GM21825 (cell line): ENCODE results near the gene CRTC1.
A peak's percentile ranks its signal among the peaks of the same experiment; 100 is the strongest.

ENCODE experiments used
- ATAC-seq: cut with Tn5 transposase; IDR thresholded peaks from one replicate; pipeline ENCODE4 v1.9.1; 2021; ENCODE audit warnings: mild to moderate bottlenecking, moderate library complexity; ENCODE audit not compliant: unreplicated experiment

Gene CRTC1

GRCh38 chr19:18683109-18683957, at the start of gene CRTC1:
CRTC1 (plus strand) TSS chr19:18683680; CDS start chr19:18683703, 23 bp downstream.
- ATAC-seq, result peak; percentile 60

GRCh38 chr19:18634612-18635297, 48.7 kb upstream of the CRTC1 start:
- ATAC-seq, result no peak

- ATAC-seq, result no peak
Measured at GRCh38 chr19:18635831-18636182, 47.7 kb upstream of the CRTC1 start.

GRCh38 chr19:18636183-18636968, 47.1 kb upstream of the CRTC1 start:
- peak; percentile 81 for ATAC-seq

- ATAC-seq, result no peak
Measured at GRCh38 chr19:18636969-18637629, 46.4 kb upstream of the CRTC1 start, which contains the start of gene KLHL26. KLHL26 (plus strand) TSS chr19:18637028; CDS start chr19:18637055, 27 bp downstream.

- ATAC-seq, result no peak
Measured at GRCh38 chr19:18637673-18638630, 45.5 kb upstream of the CRTC1 start.

- no peak for ATAC-seq
Measured at GRCh38 chr19:18639706-18640243, 43.7 kb upstream of the CRTC1 start.

- ATAC-seq, result no peak
Measured at GRCh38 chr19:18644196-18645034, 39.1 kb upstream of the CRTC1 start.

- no peak for ATAC-seq
Measured at GRCh38 chr19:18645035-18645511, 38.4 kb upstream of the CRTC1 start.

- no peak for ATAC-seq
Measured at GRCh38 chr19:18646535-18647370, 36.7 kb upstream of the CRTC1 start.

GRCh38 chr19:18647371-18647767, 36.1 kb upstream of the CRTC1 start:
- ATAC-seq, result no peak

GRCh38 chr19:18647807-18648206, 35.7 kb upstream of the CRTC1 start:
- ATAC-seq, result no peak

GRCh38 chr19:18648973-18649315, 34.5 kb upstream of the CRTC1 start:
- no peak for ATAC-seq

GRCh38 chr19:18649371-18650020, 34.0 kb upstream of the CRTC1 start:
- ATAC-seq, result no peak

- no peak for ATAC-seq
Measured at GRCh38 chr19:18650021-18650390, 33.5 kb upstream of the CRTC1 start.

- ATAC-seq, result no peak
Measured at GRCh38 chr19:18650468-18651041, 32.9 kb upstream of the CRTC1 start.

GRCh38 chr19:18651300-18651699, 32.2 kb upstream of the CRTC1 start:
- ATAC-seq, result no peak
